Measurements from ENCODE around the gene EPC1. TPM values are rescaled to one million over a fixed set of nuclear protein-coding genes. Genes with fewer than 3 reads are reported as not detected.

EPC1 gene, protein sequence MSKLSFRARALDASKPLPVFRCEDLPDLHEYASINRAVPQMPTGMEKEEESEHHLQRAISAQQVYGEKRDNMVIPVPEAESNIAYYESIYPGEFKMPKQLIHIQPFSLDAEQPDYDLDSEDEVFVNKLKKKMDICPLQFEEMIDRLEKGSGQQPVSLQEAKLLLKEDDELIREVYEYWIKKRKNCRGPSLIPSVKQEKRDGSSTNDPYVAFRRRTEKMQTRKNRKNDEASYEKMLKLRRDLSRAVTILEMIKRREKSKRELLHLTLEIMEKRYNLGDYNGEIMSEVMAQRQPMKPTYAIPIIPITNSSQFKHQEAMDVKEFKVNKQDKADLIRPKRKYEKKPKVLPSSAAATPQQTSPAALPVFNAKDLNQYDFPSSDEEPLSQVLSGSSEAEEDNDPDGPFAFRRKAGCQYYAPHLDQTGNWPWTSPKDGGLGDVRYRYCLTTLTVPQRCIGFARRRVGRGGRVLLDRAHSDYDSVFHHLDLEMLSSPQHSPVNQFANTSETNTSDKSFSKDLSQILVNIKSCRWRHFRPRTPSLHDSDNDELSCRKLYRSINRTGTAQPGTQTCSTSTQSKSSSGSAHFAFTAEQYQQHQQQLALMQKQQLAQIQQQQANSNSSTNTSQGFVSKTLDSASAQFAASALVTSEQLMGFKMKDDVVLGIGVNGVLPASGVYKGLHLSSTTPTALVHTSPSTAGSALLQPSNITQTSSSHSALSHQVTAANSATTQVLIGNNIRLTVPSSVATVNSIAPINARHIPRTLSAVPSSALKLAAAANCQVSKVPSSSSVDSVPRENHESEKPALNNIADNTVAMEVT
- total RNA-seq (2022; extraction: Qiagen RNA extraction): 17.3 to 20.0 TPM (median 18.0 TPM) in 5 replicates

DNA sequence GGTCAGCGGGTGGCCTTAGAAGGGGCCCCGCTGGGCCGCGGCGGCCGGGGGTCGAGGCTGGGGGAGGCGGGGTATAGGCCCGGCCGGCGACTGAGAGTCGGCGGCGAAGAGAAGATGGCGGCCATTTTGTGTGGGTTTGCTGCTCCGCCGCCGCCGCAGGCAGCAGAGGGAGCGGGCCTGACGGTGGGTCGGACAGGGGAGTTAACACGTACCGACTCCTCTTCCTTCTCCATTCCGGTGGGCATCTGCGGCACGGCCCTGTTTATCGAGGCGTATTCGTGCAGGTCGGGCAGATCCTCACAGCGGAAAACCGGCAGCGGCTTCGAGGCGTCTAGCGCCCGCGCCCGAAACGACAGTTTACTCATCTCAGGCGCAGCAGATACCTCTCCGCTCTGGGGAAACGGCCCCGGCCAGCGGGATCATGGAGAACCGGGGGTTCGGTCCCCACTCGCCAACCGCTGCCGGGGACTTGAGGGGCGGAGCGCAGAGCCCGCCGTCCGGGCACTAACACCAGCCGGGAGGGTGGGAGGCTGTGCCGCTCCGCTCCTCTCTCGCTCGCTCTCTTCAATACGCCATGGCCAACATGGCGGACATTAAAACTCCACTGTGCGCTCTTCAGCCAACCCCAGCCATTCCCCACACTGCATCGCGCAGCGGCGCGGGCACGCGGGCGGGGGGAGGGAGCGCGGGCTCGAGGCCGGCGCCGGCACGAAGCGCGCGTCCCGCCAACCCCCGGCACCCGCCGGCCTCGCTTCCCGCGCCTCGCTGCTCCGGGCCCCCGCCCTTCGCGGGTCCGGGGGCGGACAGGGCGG lies at the start of gene EPC1:
EPC1 (minus strand) TSS at position 608 of the 812 bp plus-strand sequence; CDS start at position 365, 243 bp downstream.

Other genes with a start within 250 kb of the EPC1 start
- 0.63 to 0.97 TPM (median 0.82 TPM) in 5 replicates for gene CCDC7, start 99.0 kb upstream of the EPC1 start, total RNA-seq (2022; extraction: Qiagen RNA extraction)